Heart left ventricle (tissue), 16 donors: Measurements from ENCODE around the gene ZNF277. TPM values are rescaled to one million over a fixed set of nuclear protein-coding genes. Genes with fewer than 3 reads are reported as not detected.

Experiments
- ATAC-seq, 4 donors: fragments of 200-7000 bp; cut with Tn5 transposase; one replicate each; pipeline ENCODE4 v1.9.1; 2020 to 2022; ENCODE audit warnings: moderate library complexity in 4 of 4, mild to moderate bottlenecking in 3 of 4, moderate number of reproducible peaks in 1 of 4
- DNase-seq, 5 donors: peaks; one replicate each; pipeline ENCODE4 v3.0.0-alpha.2; 2020
- H3K27ac ChIP-seq, 12 donors: fragments of 200-600 bp; sonication (generic) in 4 of 12; one replicate each; pipeline versions ENCODE4 v1.5.0 to v1.8.0; 2016 to 2022; ENCODE audit warnings: mild to moderate bottlenecking in 2 of 12
- H3K27me3 ChIP-seq, 9 donors: fragments of 200-600 bp; sonication (generic) in 2 of 9; one replicate each; pipeline versions ENCODE4 v1.5.1 to v1.8.0; 2016 to 2022; ENCODE audit warnings: mild to moderate bottlenecking in 3 of 9
- H3K36me3 ChIP-seq, 9 donors: fragments of 200-600 bp; sonication (generic) in 2 of 9; one replicate each; pipeline versions ENCODE4 v1.5.0 to v1.8.0; 2018 to 2022; ENCODE audit warnings: mild to moderate bottlenecking in 2 of 9
- H3K4me1 ChIP-seq, 12 donors: fragments of 200-600 bp; sonication (generic) in 4 of 12; one replicate each; pipeline versions ENCODE4 v1.5.0 to v1.8.0; 2016 to 2022; ENCODE audit warnings: mild to moderate bottlenecking in 3 of 12
- H3K4me3 ChIP-seq, 12 donors: fragments of 200-600 bp; sonication (generic) in 4 of 12; one replicate each; pipeline versions ENCODE4 v1.5.0 to v1.8.0; 2017 to 2022; ENCODE audit warnings: mild to moderate bottlenecking in 9 of 12, moderate library complexity in 4 of 12
- H3K9me3 ChIP-seq, 12 donors: fragments of 200-600 bp; sonication (generic) in 4 of 12; one replicate each; pipeline versions ENCODE4 v1.5.0 to v1.8.0; 2016 to 2022; ENCODE audit warnings: mild to moderate bottlenecking in 1 of 12
- POLR2A ChIP-seq, 2 donors: fragments of 450-650 bp; IDR thresholded peaks; one replicate each; pipeline ENCODE4 v1.6.1; 2017; ENCODE audit warnings: antibody characterized with exemption in 2 of 2, mild to moderate bottlenecking in 2 of 2, moderate library complexity in 2 of 2
- whole genome bisulfite sequencing, 4 donors: extraction: QIAGEN DNeasy Blood & Tissue Kit in 2 of 4; methylation state at CpG; one replicate each; pipeline versions ENCODE4 v1.1.5 to v1.1.7; 2013 to 2018; 5-methylcytosine and 5-hydroxymethylcytosine counted together
- intact Hi-C, 10 donors: fragments of 100-400 bp; cut with DNase I; formaldehyde crosslinking; loops; one replicate each; pipeline versions ENCODE4 v1.11.1 to v1.14.2; 2022
- polyA plus RNA-seq, 2 donors: library from polyadenylated mRNA; stranded (reverse); fragments of 200-250 nt; gene quantifications; one replicate each; pipeline ENCODE4 v1.2.3, GENCODE V29; 2013
- total RNA-seq, 9 donors: library from RNA; depleted of rRNA in 2 of 9; stranded (reverse); fragments of >200 nt in 2 of 9; fragmentation: NEBNext Ultra II Directional in 3 of 9; extraction: Animal tissue kit (Norgen Biotek cat#: 25700) in 3 of 9; gene quantifications; one replicate each; pipeline versions ENCODE4 v1.1.0 to v1.2.4, GENCODE V29; 2016 to 2023
- TF ChIP-seq, protein P1 (sequence below), 12 donors: fragments of 200-600 bp; sonication (generic) in 4 of 12; IDR thresholded peaks; one replicate each; pipeline versions ENCODE4 v1.5.0 to v1.8.0; 2018 to 2022; ENCODE audit warnings: antibody characterized with exemption in 12 of 12, mild to moderate bottlenecking in 5 of 12
- donor health status: ischemic (EF 13 %, LVEDD 7.1; RV severe dilation, severe dysfunction).
- donor health status: healthy with polysubstance abuse.
- donor health status: DM: no; HTN: yes; CAD: no.
- donor health status: DM: no; HTN: no; CAD: no.
- donor health status: ischemic (EF 25% LVEDD 6.9; RV normal size, moderate dysfunction).
- donor health status: ischemic (EF 25% LVEDD 5.7; RV mildly dilated, moderate dysfunction).
- donor health status: healthy.
- donor health status: DM: yes; HTN: yes; CAD: no.
- donor health status: ischemic (EF 35%, LVEDD 5.7; RV mildly dilated, moderate dysfunction).
- donor health status: nonischemic (EF 11% LVEDD 7.7; RV severe dilation, severe dysfunction).
- donor health status: DM: yes; HTN: yes; CAD: no.
- donor health status: PGD.
- donor health status: ischemic (EF 29% LVEDD 5.4; RV normal size, mild dysfunction).
- donor health status: nonischemic (EF 23%, LVEDD 6.1; RV moderate dilation, normal function).

The ZNF277 gene
- total and polyA plus RNA-seq, 11 donors, result 10.3 to 26.5 (median 14.0) TPM

DNA sequence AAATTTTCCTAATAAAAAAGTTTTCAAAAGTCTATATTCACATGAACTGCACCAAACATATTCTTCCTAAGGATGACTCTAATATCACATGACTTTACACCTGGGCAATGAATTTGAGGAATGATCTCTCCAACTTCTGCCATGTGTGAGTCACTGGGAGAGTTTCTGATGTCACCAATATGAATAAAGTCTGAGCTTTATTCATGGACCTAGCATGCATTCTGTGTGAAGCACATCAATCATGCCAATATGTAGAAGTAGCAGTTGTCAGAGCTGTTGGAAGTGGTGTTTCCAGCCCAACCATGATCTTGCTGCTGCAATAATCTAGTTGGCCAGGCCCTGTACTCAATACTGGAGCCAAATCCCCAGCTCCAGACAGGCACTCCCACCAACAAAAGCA is 152.0 kb downstream of the ZNF277 start:
- Histone ChIP-seq H3K4me1 (peaks cover 0 to 9% (median 0%) of the 10 kb centered on the region in 12 donors), H3K9me3 (peaks cover 0 to 18% (median 4%) of the 10 kb centered on the region in 12 donors), H3K4me3 (no peak overlapping the region), H3K27ac (no peak overlapping the region), H3K27me3 (no peaks in the 10 kb centered on the region), H3K36me3 (no peaks in the 10 kb centered on the region)
- ATAC-seq, result no peak
- TF ChIP-seq, protein P1, sequence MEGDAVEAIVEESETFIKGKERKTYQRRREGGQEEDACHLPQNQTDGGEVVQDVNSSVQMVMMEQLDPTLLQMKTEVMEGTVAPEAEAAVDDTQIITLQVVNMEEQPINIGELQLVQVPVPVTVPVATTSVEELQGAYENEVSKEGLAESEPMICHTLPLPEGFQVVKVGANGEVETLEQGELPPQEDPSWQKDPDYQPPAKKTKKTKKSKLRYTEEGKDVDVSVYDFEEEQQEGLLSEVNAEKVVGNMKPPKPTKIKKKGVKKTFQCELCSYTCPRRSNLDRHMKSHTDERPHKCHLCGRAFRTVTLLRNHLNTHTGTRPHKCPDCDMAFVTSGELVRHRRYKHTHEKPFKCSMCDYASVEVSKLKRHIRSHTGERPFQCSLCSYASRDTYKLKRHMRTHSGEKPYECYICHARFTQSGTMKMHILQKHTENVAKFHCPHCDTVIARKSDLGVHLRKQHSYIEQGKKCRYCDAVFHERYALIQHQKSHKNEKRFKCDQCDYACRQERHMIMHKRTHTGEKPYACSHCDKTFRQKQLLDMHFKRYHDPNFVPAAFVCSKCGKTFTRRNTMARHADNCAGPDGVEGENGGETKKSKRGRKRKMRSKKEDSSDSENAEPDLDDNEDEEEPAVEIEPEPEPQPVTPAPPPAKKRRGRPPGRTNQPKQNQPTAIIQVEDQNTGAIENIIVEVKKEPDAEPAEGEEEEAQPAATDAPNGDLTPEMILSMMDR (IDR thresholded peaks at IDR 0.05), result no peak
- no peak for TF ChIP-seq POLR2A (IDR thresholded peaks at IDR 0.05)
- intact Hi-C loops, result no loop called here
- DNase-seq, result no peak

DNA sequence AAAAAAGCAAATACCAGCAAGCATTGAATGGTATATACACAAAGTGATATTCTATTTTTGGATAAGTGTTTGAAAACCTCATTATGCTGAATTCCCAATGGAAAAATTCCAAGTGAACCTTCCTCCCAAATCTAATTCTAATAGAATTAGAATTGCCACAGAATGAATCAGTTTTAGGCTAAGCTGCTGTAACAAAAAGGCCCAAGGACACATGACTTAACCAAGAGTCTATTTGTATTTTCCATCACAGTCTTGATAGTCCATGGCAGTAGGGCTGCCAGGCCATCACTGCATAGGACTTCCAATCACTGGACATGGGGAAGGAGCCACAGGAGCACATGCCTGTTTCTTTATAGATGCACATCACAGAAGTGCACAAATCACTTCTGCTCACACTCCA is 152.6 kb downstream of the ZNF277 start:
- no peaks in the 10 kb centered on the region for H3K36me3 ChIP-seq
- ATAC-seq, result no peak
- H3K9me3 ChIP-seq, result peaks cover 0 to 18% (median 4%) of the 10 kb centered on the region in 12 donors
- no peak for DNase-seq
- TF ChIP-seq POLR2A (IDR thresholded peaks at IDR 0.05), result no peak
- TF ChIP-seq, protein P1 (IDR thresholded peaks at IDR 0.05), result no peak
- no peak overlapping the region for H3K27ac ChIP-seq
- intact Hi-C loops, result no loop called here
- H3K4me3 ChIP-seq, result no peak overlapping the region
- H3K27me3 ChIP-seq, result no peaks in the 10 kb centered on the region
- peaks cover 0 to 9% (median 0%) of the 10 kb centered on the region in 12 donors for H3K4me1 ChIP-seq

DNA sequence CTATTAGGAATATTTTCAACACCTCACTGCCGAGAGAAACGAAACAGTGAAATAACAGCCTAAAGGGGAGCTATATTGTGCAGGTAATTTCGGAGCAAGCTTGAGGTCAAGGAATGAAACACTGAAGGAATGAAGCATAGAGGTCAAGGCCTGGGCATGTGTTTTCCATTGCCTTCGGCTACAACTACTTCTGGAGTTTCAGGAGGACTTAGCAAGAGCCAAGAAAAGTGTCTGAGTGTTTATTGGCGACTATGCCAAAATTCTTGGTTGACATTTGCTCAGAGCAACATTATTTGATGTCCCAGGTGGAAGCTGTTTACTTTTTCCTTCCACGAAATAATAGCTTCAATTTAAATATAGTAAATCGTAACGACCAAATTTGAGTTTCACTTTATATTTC is 154.2 kb downstream of the ZNF277 start:
- ATAC-seq (no peak), DNase-seq (no peak)
- Histone ChIP-seq H3K36me3 (no peaks in the 10 kb centered on the region), H3K4me1 (peaks cover 0 to 9% (median 0%) of the 10 kb centered on the region in 12 donors), H3K9me3 (peaks cover 0 to 18% (median 4%) of the 10 kb centered on the region in 12 donors), H3K27me3 (no peaks in the 10 kb centered on the region), H3K27ac (no peak overlapping the region), H3K4me3 (no peak overlapping the region)
- intact Hi-C loops, result no loop called here
- TF ChIP-seq, protein P1 (IDR thresholded peaks at IDR 0.05), result no peak
- no peak for TF ChIP-seq POLR2A (IDR thresholded peaks at IDR 0.05)
- whole genome bisulfite sequencing, 4 donors, result 92 to 94% (median 92%) methylated on average over 8 of the region's 8 CpGs

DNA sequence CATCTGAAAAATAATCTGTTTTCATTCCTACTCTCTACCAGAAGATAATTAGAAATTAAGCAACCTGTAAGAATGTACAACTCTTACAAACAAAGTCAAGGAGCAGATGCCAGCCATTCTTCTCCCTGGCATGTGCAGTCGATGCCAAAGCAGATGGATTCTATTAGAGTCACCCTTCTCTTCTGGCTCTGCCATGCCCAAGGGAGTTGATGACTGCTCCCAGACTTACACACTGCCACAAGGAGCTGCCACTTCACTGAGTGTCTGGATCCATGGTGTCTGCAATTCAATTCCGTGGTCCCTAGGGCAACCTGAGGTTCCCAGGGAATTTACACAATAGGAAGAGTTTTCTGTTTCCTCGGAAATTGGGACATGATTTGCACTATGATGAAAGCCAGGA is 154.7 kb downstream of the ZNF277 start:
- intact Hi-C loops, result no loop called here
- Histone ChIP-seq H3K27ac (no peak overlapping the region), H3K9me3 (peaks cover 0 to 18% (median 4%) of the 10 kb centered on the region in 12 donors), H3K4me3 (no peak overlapping the region), H3K4me1 (peaks cover 0 to 9% (median 0%) of the 10 kb centered on the region in 12 donors), H3K36me3 (no peaks in the 10 kb centered on the region), H3K27me3 (no peaks in the 10 kb centered on the region)
- no peak for ATAC-seq
- TF ChIP-seq POLR2A (IDR thresholded peaks at IDR 0.05), result no peak
- TF ChIP-seq, protein P1 (IDR thresholded peaks at IDR 0.05), result no peak
- no peak for DNase-seq
- WGBS, 4 donors, result 68 to 80% (median 71%) methylated on average over 3 of the region's 3 CpGs
